HEK293 (cell line): Measurements from ENCODE around the gene ABAT.

ENCODE experiments used
- CTCF ChIA-PET: fragments of 350-600 bp; formaldehyde crosslinking; extraction: SDS; loops from one replicate; lab custom pipeline; 2021; ENCODE audit warnings: antibody characterized with exemption; lab: Yijun Ruan, JAX
- POLR2A ChIA-PET: fragments of 300-600 bp; formaldehyde crosslinking; extraction: SDS; loops from one replicate; lab custom pipeline; 2020; ENCODE audit warnings: antibody characterized with exemption, inconsistent platforms; lab: Yijun Ruan, JAX
- H3K27ac ChIP-seq: fragments of 200-500 bp; sonication (Bioruptor generic); 2 replicates; pipeline ENCODE4 v1.5.1; 2014; ENCODE audit warnings: low read depth, low read length, control low read depth, inconsistent platforms; ENCODE audit errors: extremely low read depth
- H3K36me3 ChIP-seq, 2 experiments: fragments of 200-500 bp in 1 of 2; sonication (Bioruptor generic) in 1 of 2; 1 replicate in 1 of 2; 2 replicates in 1 of 2; pipeline ENCODE4 v1.5.1; 2014 to 2017; ENCODE audit warnings: inconsistent platforms in 2 of 2, low read length in 2 of 2; ENCODE audit not compliant: control insufficient read depth in 2 of 2, insufficient read depth in 1 of 2
- H3K4me1 ChIP-seq: fragments of 200-500 bp; sonication (Bioruptor generic); 2 replicates; pipeline ENCODE4 v1.5.1; 2014; ENCODE audit warnings: mild to moderate bottlenecking, low read length, inconsistent platforms; ENCODE audit not compliant: control insufficient read depth, insufficient read depth
- H3K4me3 ChIP-seq: 2 replicates; pipeline ENCODE4 v1.5.1; 2011; ENCODE audit warnings: low read depth, mild to moderate bottlenecking, control low read depth, low read length, moderate library complexity
- H3K9me3 ChIP-seq: fragments of 200-500 bp; sonication (Bioruptor generic); 2 replicates; pipeline ENCODE4 v1.5.1; 2014; ENCODE audit warnings: low read depth, low read length, inconsistent platforms; ENCODE audit not compliant: control insufficient read depth, insufficient read depth
- OVOL3 ChIP-seq: fragments of 450-650 bp; formaldehyde crosslinking; IDR thresholded peaks from 2 replicates; pipeline ENCODE4 v1.5.1; 2016; ENCODE audit warnings: missing biosample characterization, missing genetic modification characterization
- RBAK ChIP-seq: fragments of 450-650 bp; formaldehyde crosslinking; IDR thresholded peaks from 2 replicates; pipeline ENCODE4 v1.5.1; 2016; ENCODE audit warnings: missing biosample characterization, missing genetic modification characterization
- ZFP41 ChIP-seq: fragments of 450-650 bp; formaldehyde crosslinking; IDR thresholded peaks from 2 replicates; pipeline ENCODE4 v1.5.1; 2016; ENCODE audit warnings: missing biosample characterization, missing genetic modification characterization, borderline replicate concordance
- ZFP69B ChIP-seq: fragments of 450-650 bp; formaldehyde crosslinking; IDR thresholded peaks from 2 replicates; pipeline ENCODE4 v1.5.1; 2016; ENCODE audit warnings: missing biosample characterization, missing genetic modification characterization
- ZIC2 ChIP-seq: fragments of 450-650 bp; formaldehyde crosslinking; IDR thresholded peaks from 2 replicates; pipeline ENCODE4 v1.5.1; 2016; ENCODE audit warnings: missing biosample characterization, missing genetic modification characterization
- ZNF121 ChIP-seq: fragments of 450-650 bp; formaldehyde crosslinking; IDR thresholded peaks from 2 replicates; pipeline ENCODE4 v1.5.1; 2016; ENCODE audit warnings: missing biosample characterization, missing genetic modification characterization
- ZNF157 ChIP-seq: fragments of 450-650 bp; formaldehyde crosslinking; IDR thresholded peaks from 2 replicates; pipeline ENCODE4 v1.5.1; 2016; ENCODE audit warnings: missing biosample characterization, missing genetic modification characterization
- ZNF23 ChIP-seq: fragments of 450-650 bp; formaldehyde crosslinking; IDR thresholded peaks from 2 replicates; pipeline ENCODE4 v1.5.1; 2016; ENCODE audit warnings: missing biosample characterization, missing genetic modification characterization, borderline replicate concordance
- ZNF416 ChIP-seq: fragments of 450-650 bp; formaldehyde crosslinking; IDR thresholded peaks from 2 replicates; pipeline ENCODE4 v1.5.1; 2016; ENCODE audit warnings: missing biosample characterization, missing genetic modification characterization
- ZNF473 ChIP-seq: fragments of 450-650 bp; formaldehyde crosslinking; IDR thresholded peaks from 2 replicates; pipeline ENCODE4 v1.5.1; 2017; ENCODE audit warnings: missing biosample characterization, missing genetic modification characterization
- ZNF513 ChIP-seq: fragments of 450-650 bp; IDR thresholded peaks from 2 replicates; pipeline ENCODE4 v1.5.1; 2018; ENCODE audit warnings: missing biosample characterization, missing genetic modification characterization
- ZNF529 ChIP-seq: fragments of 450-650 bp; formaldehyde crosslinking; IDR thresholded peaks from 2 replicates; pipeline ENCODE4 v1.5.1; 2017; ENCODE audit warnings: missing genetic modification characterization, missing biosample characterization; ENCODE audit not compliant: insufficient replicate concordance
- ZNF560 ChIP-seq: fragments of 450-650 bp; formaldehyde crosslinking; IDR thresholded peaks from 2 replicates; pipeline ENCODE4 v1.5.1; 2017; ENCODE audit warnings: missing biosample characterization, missing genetic modification characterization, borderline replicate concordance
- ZNF670 ChIP-seq: fragments of 450-650 bp; formaldehyde crosslinking; IDR thresholded peaks from 2 replicates; pipeline ENCODE4 v1.5.1; 2016; ENCODE audit warnings: missing biosample characterization, missing genetic modification characterization, low read depth
- TF ChIP-seq, protein P1 (sequence below): fragments of 450-650 bp; formaldehyde crosslinking; IDR thresholded peaks from 2 replicates; pipeline ENCODE4 v1.5.1; 2016; ENCODE audit warnings: missing biosample characterization, missing genetic modification characterization
- TF ChIP-seq, protein P2 (sequence below): fragments of 450-650 bp; formaldehyde crosslinking; IDR thresholded peaks from 2 replicates; pipeline ENCODE4 v1.5.1; 2017; ENCODE audit warnings: missing biosample characterization, mild to moderate bottlenecking, missing genetic modification characterization, moderate library complexity
- TF ChIP-seq, protein P3 (sequence below): fragments of 450-650 bp; formaldehyde crosslinking; IDR thresholded peaks from 2 replicates; pipeline ENCODE4 v1.5.1; 2016; ENCODE audit warnings: missing biosample characterization, missing genetic modification characterization

The ABAT gene

GRCh38 chr16:8816967-8817655 is 142.7 kb downstream of the ABAT start:
- Histone ChIP-seq H3K27ac (no peak overlapping the region), H3K9me3 (no peaks in the 10 kb centered on the region), H3K36me3 (peaks cover 29 to 88% of the 10 kb centered on the region in 2 experiments), H3K4me1 (no peaks in the 10 kb centered on the region), H3K4me3 (no peak overlapping the region)
- POLR2A ChIA-PET = no interaction called here
- TF ChIP-seq ZIC2 (0 out of 2 replicates have a peak, but pooled peaks have one; percentile 7), OVOL3 (tag by site-specific recombination) (no peak), ZNF121 (tag by site-specific recombination) (0 out of 2 replicates have a peak, but pooled peaks have one; percentile 26)
- CTCF ChIA-PET = interaction anchor here (0.7 to 0.8 kb wide), 2 partner anchors 17 to 156 kb away, joined by 3 to 4 read pairs; no protein-coding TSS in a partner anchor

DNA sequence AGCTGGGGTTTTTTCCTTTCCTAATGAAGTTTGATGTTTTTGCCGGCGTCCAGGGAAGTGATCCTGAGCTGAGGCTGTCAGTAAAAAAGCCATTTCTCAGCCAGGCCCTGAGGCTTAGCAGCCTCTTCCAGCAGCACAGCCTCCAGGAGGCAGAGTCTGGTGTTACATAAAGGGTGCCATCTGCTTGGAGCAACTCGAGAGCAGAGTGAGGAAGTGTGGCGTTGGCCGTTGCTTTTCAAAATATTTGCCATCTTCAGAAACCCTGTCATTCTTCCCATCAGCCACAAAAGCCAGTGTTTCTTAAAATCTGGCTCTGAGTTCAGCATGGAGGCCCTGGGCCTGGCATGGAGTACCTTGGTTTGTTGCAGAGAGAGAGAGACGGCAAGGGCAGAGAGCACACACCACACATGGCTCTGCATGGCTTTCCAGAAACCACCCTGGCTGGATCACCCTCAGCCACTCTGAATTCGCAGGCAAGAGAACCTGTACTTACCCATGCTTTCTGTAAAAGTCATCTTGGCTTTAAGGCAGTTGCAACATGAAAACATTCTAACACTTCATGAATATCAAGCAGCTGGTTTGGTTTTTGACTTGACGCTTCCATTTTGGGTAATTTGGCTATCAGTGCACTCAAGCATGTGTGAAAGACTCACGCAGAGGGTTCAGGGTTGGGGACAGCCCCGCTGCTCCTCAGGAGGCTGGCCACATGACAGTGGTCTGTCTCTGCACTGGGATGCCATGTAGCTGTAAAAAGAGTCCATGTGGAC is 144.3 kb downstream of the ABAT start:
- ChIA-PET POLR2A (no interaction called here), CTCF (interaction anchor here (0.7 to 1.1 kb wide), 2 partner anchors 320 to 614 kb away, joined by 3 read pairs; no protein-coding TSS in a partner anchor)

GRCh38 chr16:8819411-8820034 is 145.1 kb downstream of the ABAT start:
- Histone ChIP-seq H3K4me3 (no peak overlapping the region), H3K27ac (no peak overlapping the region)
- POLR2A ChIA-PET = no interaction called here
- TF ChIP-seq, protein P1, sequence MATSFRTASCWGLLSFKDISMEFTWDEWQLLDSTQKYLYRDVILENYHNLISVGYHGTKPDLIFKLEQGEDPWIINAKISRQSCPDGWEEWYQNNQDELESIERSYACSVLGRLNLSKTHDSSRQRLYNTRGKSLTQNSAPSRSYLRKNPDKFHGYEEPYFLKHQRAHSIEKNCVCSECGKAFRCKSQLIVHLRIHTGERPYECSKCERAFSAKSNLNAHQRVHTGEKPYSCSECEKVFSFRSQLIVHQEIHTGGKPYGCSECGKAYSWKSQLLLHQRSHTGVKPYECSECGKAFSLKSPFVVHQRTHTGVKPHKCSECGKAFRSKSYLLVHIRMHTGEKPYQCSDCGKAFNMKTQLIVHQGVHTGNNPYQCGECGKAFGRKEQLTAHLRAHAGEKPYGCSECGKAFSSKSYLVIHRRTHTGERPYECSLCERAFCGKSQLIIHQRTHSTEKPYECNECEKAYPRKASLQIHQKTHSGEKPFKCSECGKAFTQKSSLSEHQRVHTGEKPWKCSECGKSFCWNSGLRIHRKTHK = no peak
- TF ChIP-seq ZNF513 (tag by site-specific recombination) (no peak), RBAK (no peak), ZFP41 (tag by site-specific recombination) (no peak), ZNF473 (tag by site-specific recombination) (no peak)
- TF ChIP-seq, all 188 proteins: peak for 0
- CTCF ChIA-PET = no interaction called here
- Histone ChIP-seq H3K9me3 (no peaks in the 10 kb centered on the region), H3K4me1 (no peaks in the 10 kb centered on the region), H3K36me3 (peaks cover 15 to 79% of the 10 kb centered on the region in 2 experiments; a peak in 2 of 3 replicates)

More for the DNA sequence above, 144.3 kb downstream of the ABAT start:
- Histone ChIP-seq H3K27ac (no peak overlapping the region), H3K36me3 (peaks cover 21 to 81% of the 10 kb centered on the region in 2 experiments; a peak in 2 of 3 replicates), H3K4me3 (no peak overlapping the region), H3K4me1 (no peaks in the 10 kb centered on the region), H3K9me3 (no peaks in the 10 kb centered on the region)
- TF ChIP-seq ZNF529 (tag by site-specific recombination) (no peak), ZNF560 (tag by site-specific recombination) (no peak), ZNF670 (tag by site-specific recombination) (no peak), ZNF23 (tag by site-specific recombination) (no peak), ZNF416 (no peak), ZNF157 (no peak), ZFP69B (no peak)
- TF ChIP-seq, protein P2, sequence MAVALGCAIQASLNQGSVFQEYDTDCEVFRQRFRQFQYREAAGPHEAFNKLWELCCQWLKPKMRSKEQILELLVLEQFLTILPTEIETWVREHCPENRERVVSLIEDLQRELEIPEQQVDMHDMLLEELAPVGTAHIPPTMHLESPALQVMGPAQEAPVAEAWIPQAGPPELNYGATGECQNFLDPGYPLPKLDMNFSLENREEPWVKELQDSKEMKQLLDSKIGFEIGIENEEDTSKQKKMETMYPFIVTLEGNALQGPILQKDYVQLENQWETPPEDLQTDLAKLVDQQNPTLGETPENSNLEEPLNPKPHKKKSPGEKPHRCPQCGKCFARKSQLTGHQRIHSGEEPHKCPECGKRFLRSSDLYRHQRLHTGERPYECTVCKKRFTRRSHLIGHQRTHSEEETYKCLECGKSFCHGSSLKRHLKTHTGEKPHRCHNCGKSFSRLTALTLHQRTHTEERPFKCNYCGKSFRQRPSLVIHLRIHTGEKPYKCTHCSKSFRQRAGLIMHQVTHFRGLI = no peak
- TF ChIP-seq, protein P3, sequence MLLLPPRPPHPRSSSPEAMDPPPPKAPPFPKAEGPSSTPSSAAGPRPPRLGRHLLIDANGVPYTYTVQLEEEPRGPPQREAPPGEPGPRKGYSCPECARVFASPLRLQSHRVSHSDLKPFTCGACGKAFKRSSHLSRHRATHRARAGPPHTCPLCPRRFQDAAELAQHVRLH (tag by site-specific recombination) = no peak
